Progenitor cell of endocrine pancreas (in vitro differentiated cells): Measurements from ENCODE around the gene TM7SF2. TPM values are rescaled to one million over a fixed set of nuclear protein-coding genes. Genes with fewer than 3 reads are reported as not detected.

Experiments
- DNase-seq: peaks from one replicate; pipeline ENCODE4 v3.0.0; 2021; ENCODE audit warnings: low spot score; ENCODE audit not compliant: unreplicated experiment
- H3K27ac Mint-ChIP-seq: 2 replicates; pipeline ENCODE4 v1.8.0; 2021; ENCODE audit warnings: mild to moderate bottlenecking, moderate library complexity, mixed read lengths
- H3K27me3 Mint-ChIP-seq: 2 replicates; pipeline ENCODE4 v1.8.0; 2021; ENCODE audit warnings: mixed read lengths
- H3K36me3 Mint-ChIP-seq: 2 replicates; pipeline ENCODE4 v1.8.0; 2022; ENCODE audit warnings: mixed read lengths; ENCODE audit not compliant: insufficient read depth
- H3K4me1 Mint-ChIP-seq: 2 replicates; pipeline ENCODE4 v1.8.0; 2021; ENCODE audit warnings: low read depth, mixed read lengths
- H3K4me3 Mint-ChIP-seq: 2 replicates; pipeline ENCODE4 v1.8.0; 2021; ENCODE audit warnings: low read depth, mild to moderate bottlenecking, moderate library complexity, mixed read lengths
- H3K9me3 Mint-ChIP-seq: 2 replicates; pipeline ENCODE4 v1.8.0; 2021; ENCODE audit warnings: low read depth, mixed read lengths
- CTCF ChIP-seq: fragments of 200-600 bp; sonication (generic); IDR thresholded peaks from one replicate; pipeline ENCODE4 v1.5.0; 2021; ENCODE audit warnings: antibody characterized with exemption, mild to moderate bottlenecking; ENCODE audit not compliant: unreplicated experiment
- microRNA-seq: library from miRNA; unstranded; fragments of <30 nt; microRNA quantifications from one replicate; pipeline ENCODE4 v1.1.0, GENCODE V29; 2020; ENCODE audit warnings: borderline number of aligned reads; ENCODE audit not compliant: unreplicated experiment
- total RNA-seq: library from RNA; stranded (reverse); gene quantifications from 2 replicates; pipeline ENCODE4 v1.2.1, GENCODE V29; 2021

The TM7SF2 gene
- total RNA-seq, 1 donor from 2014 or later: 124 TPM

- Mint-ChIP-seq H3K4me1 (peaks cover 3% of the 10 kb centered on the region), H3K27me3 (peaks cover 7% of the 10 kb centered on the region), H3K27ac (no peak overlapping the region), H3K36me3 (no peaks in the 10 kb centered on the region), H3K9me3 (no peaks in the 10 kb centered on the region), H3K4me3 (no peak overlapping the region)
- no peak for TF ChIP-seq CTCF
- no peak for DNase-seq
These were observed 45.7 kb downstream of the TM7SF2 start for GRCh38 chr11:65157336-65157735.

DNA sequence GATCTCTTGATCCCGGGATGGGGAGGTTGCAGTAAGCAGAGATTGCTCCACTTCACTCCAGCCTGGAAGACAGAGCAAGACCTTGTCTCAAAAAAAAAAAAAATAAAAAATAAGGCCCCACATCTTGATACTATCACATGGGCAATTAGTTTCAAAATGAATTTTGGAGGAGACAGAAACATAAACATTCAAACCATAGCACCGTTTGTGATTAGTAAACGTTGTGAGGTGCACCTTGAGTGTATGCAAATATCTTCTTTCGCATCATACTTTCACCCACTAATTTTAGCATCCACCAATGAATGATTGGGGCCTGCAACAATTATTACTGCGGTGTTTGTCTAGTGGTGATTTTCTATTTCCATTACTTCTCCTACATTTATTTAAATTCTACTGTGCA is 47.3 kb downstream of the TM7SF2 start:
- no peaks in the 10 kb centered on the region for H3K27me3 Mint-ChIP-seq

GRCh38 chr11:65160643-65161042 is 49.0 kb downstream of the TM7SF2 start:
- H3K9me3 Mint-ChIP-seq: no peaks in the 10 kb centered on the region
- TF ChIP-seq CTCF: no peak
- H3K4me3 Mint-ChIP-seq: no peak overlapping the region
- H3K27me3 Mint-ChIP-seq: no peaks in the 10 kb centered on the region
- DNase-seq: no peak
- H3K27ac Mint-ChIP-seq: no peak overlapping the region
- no peaks in the 10 kb centered on the region for H3K36me3 Mint-ChIP-seq
- peaks cover 3% of the 10 kb centered on the region for H3K4me1 Mint-ChIP-seq

More for the DNA sequence above, 47.3 kb downstream of the TM7SF2 start:
- DNase-seq: no peak
- no peak overlapping the region for H3K27ac Mint-ChIP-seq
- peaks cover 3% of the 10 kb centered on the region for H3K4me1 Mint-ChIP-seq
- H3K9me3 Mint-ChIP-seq: no peaks in the 10 kb centered on the region
- no peak for TF ChIP-seq CTCF
- H3K36me3 Mint-ChIP-seq: no peaks in the 10 kb centered on the region
- no peak overlapping the region for H3K4me3 Mint-ChIP-seq

GRCh38 chr11:65163684-65164083 is 52.0 kb downstream of the TM7SF2 start:
- Mint-ChIP-seq H3K4me3 (no peak overlapping the region), H3K4me1 (peaks cover 3% of the 10 kb centered on the region), H3K27me3 (no peaks in the 10 kb centered on the region), H3K36me3 (no peaks in the 10 kb centered on the region), H3K27ac (no peak overlapping the region), H3K9me3 (no peaks in the 10 kb centered on the region)
- DNase-seq: no peak
- TF ChIP-seq CTCF: no peak

Small RNAs within 50 kb of the gene (microRNA-seq; reads per million reads assigned to microRNA genes)
- not detected for gene MIR6751

Other genes with a start within 250 kb of the TM7SF2 start
- gene EHD1, start 233.3 kb upstream of the TM7SF2 start, total RNA-seq: 55.0 and 57.2 TPM in 2 replicates
- 33.2 and 35.0 TPM in 2 replicates for gene ATG2A, start 194.7 kb upstream of the TM7SF2 start, total RNA-seq
- 14.1 and 15.9 TPM in 2 replicates for gene PPP2R5B, start 187.2 kb upstream of the TM7SF2 start, total RNA-seq
- gene GPHA2, start 176.0 kb upstream of the TM7SF2 start, total RNA-seq: 0.41 TPM in 1 of 2 replicates, not detected in the other
- gene MAJIN, start 139.8 kb upstream of the TM7SF2 start, total RNA-seq: not detected in 2 replicates
- 0.53 and 0.58 TPM in 2 replicates for gene BATF2, start 114.9 kb upstream of the TM7SF2 start, total RNA-seq
- gene ARL2, start 97.7 kb upstream of the TM7SF2 start, total RNA-seq: 95.2 and 96.7 TPM in 2 replicates
- gene SNX15, start 84.4 kb upstream of the TM7SF2 start, total RNA-seq: 33.0 and 34.5 TPM in 2 replicates
- gene SAC3D1, start 70.7 kb upstream of the TM7SF2 start, total RNA-seq: 18.5 and 19.3 TPM in 2 replicates
- 4.3 and 4.4 TPM in 2 replicates for gene NAALADL1, start 53.3 kb upstream of the TM7SF2 start, total RNA-seq
- 25.1 and 25.9 TPM in 2 replicates for gene CDCA5, start 27.8 kb upstream of the TM7SF2 start, total RNA-seq
- gene ZFPL1, start 27.6 kb upstream of the TM7SF2 start, total RNA-seq: 40.4 and 43.3 TPM in 2 replicates
- 112 and 123 TPM in 2 replicates for gene VPS51, start 15.7 kb upstream of the TM7SF2 start, total RNA-seq
- 10.5 and 11.8 TPM in 2 replicates for gene ZNHIT2, start 5.8 kb downstream of the TM7SF2 start, total RNA-seq
- 607 and 611 TPM in 2 replicates for gene FAU, start 10.3 kb downstream of the TM7SF2 start, total RNA-seq
- 38.8 and 39.6 TPM in 2 replicates for gene MRPL49, start 10.4 kb downstream of the TM7SF2 start, total RNA-seq
- 48.4 and 49.0 TPM in 2 replicates for gene SYVN1, start 22.6 kb downstream of the TM7SF2 start, total RNA-seq
- gene SPDYC, start 58.4 kb downstream of the TM7SF2 start, total RNA-seq: not detected in 2 replicates
- 239 and 245 TPM in 2 replicates for gene CAPN1, start 70.1 kb downstream of the TM7SF2 start, total RNA-seq
- gene POLA2, start 150.1 kb downstream of the TM7SF2 start, total RNA-seq: 24.4 and 27.4 TPM in 2 replicates
- 5.3 and 5.9 TPM in 2 replicates for gene CDC42EP2, start 203.0 kb downstream of the TM7SF2 start, total RNA-seq
- gene DPF2, start 222.0 kb downstream of the TM7SF2 start, total RNA-seq: 81.9 and 96.5 TPM in 2 replicates
- 3.0 and 3.8 TPM in 2 replicates for gene TIGD3, start 242.9 kb downstream of the TM7SF2 start, total RNA-seq